HL-60/S4 treated with phorbol 12-myristate 13-acetate at 8.2 ng/mL for 4 days and 3 days (cell line): ENCODE data around the gene ATP8A2.

ENCODE experiments used
- in situ Hi-C: fragments of 300-500 bp; cut with MboI; formaldehyde crosslinking; loops from 2 replicates; pipeline ENCODE4 v1.15.0; 2022; ENCODE audit warnings: low sequenced_read_pairs

Gene ATP8A2

GRCh38 chr13:25380741-25381324 is 9.1 kb downstream of the ATP8A2 start:
- in situ Hi-C loops: no loop called here

DNA sequence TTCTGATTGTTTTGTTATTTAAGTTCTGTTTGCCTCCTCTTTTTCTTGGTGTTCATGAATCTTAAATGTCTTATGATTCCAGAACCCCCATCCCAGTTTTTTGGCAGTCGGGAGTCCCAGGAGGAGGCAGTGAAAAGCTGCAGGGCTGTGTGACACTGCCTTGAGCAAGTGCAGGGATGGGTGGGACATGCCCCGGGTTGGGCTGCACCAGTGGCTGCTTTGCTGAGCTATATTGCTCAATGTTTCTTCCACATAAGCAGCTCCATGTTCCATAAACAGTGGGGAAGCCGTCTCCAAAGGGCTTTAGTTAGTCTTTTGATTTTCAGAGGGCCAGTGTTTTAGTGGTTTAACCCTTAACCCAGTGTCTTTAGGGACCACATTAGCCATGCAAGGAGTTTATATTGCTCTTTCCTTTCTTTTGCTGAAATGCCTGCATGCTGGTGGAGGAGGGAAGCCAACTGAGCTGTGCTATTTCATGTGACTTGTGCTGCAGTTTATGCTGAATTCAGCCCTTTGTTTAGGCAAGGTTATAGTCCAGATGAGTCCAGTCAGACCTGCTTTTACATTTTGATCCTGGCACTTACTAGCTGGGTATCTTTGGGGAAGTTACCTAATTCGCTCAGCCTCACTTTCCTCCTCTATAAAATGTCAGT is 13.1 kb downstream of the ATP8A2 start:
- in situ Hi-C loops: no loop called here

DNA sequence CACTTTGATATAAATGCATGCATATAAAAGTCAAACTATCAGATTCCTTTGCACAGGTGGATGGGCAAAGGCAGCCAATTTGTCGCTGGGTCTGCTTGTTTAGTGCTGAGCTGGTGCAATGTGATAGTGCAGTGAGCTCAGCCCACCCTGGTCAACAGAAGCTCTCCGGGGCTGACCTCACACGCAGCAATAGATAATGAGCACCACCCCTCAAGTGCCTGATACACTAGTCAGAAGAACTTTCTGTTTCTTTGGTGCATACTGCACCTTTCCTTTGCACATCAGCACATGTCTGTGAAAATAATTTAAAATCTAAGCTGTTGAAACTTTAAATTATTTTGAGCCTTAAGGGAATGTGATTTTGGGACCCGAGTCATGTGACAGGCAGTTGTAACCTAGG is 20.2 kb downstream of the ATP8A2 start:
- in situ Hi-C loops: no loop called here

GRCh38 chr13:25394402-25395060 is 22.8 kb downstream of the ATP8A2 start:
- in situ Hi-C loops: no loop called here

GRCh38 chr13:25397763-25398162 is 26.0 kb downstream of the ATP8A2 start:
- in situ Hi-C loops: no loop called here

DNA sequence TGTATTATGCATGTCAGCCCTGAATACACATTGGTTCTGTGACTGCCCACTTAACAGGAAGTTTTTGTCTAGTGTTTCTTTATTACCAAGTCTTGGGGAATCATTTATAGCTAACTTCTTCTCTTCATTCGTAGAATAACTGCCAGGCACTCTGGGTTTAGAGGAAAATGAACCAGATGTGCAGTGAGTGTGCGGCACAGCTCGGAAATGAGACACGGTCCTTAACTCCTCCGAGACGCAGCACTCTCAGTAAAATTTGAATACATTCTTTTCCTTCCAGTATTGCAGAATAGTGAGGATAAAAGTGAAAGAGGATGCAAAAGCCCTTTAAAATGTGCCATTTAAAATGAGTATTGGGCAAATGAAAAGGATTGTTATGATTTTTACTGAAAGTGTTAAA is 29.2 kb downstream of the ATP8A2 start:
- in situ Hi-C loops: no loop called here

DNA sequence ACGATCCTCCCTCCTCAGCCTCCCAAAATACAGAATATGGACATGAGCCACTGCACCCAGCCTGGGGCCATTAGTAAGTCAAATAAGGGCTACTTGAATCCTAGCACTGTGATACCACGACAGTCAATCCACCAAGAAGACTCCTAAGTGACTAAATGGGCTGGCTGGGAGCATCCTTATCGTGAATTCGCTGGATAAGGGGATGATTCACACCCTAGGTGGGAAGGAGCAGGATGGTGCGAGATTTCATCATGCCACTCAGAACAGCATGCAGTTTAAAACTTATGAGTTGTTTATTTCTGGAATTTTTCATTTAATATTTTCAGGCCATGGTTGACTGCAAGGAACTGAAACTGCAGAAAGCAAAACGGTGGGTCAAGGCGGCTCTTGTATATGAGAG is 30.2 kb downstream of the ATP8A2 start:
- in situ Hi-C loops: no loop called here

DNA sequence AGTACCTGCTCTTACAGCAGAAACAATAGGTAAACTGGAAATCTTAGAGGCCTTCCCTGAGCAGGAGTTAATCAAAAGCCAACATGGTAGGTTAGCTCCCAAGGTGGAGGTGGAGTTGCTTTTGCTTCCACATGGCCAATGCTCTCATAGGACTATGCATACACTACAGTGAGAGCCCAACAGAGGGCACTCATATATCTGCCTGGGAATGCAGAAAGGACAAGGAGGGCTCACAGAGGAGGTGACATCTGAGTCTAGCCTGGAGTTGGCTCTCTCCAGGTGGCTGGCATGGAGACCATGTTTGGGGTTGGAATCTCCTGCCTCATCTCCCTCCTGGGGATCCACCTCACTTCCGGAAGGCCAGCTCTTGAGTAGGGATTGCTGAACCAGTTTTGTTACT is 34.6 kb downstream of the ATP8A2 start:
- in situ Hi-C loops: no loop called here

DNA sequence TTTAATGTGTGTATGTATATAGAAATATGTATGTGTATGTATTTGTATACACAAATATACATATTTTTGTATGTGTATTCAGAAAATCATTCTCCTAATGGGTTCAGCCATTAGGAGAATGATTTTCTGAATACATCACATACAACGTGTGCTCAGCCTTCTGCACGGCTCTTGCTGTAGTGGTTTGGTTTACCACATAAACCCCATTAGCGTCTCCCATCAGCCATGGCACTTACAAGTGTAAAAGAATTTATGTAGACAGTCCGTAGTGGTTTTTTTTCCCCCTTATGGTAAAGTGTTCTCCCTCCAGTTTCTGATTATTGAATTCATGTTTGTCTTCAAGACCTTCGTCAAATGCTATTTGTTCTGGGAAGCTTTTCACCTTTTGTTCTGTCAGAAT is 38.2 kb downstream of the ATP8A2 start:
- in situ Hi-C loops: no loop called here

GRCh38 chr13:25415241-25415640 is 43.5 kb downstream of the ATP8A2 start:
- in situ Hi-C loops: no loop called here

- in situ Hi-C loops: no loop called here
These were observed 45.8 kb downstream of the ATP8A2 start for GRCh38 chr13:25417535-25417934.

DNA sequence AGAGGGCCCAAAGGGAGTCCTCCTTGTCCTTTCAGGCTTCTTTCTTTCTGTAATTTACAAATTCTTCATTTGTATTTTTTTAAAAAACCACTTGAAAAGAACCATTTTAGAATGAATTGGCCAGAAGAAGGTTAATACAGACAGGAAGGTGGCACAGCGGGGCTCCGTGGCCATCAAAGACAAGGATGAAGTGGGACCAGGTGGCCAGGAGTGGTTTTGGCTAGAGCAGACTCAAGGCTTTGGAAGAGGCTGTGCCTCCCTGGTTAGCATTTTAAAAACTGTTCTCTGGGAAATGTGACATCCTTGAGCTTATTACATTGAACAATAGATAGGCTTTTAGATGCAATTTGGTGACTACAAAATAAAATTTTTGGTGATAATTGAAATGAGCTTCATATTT is 48.4 kb downstream of the ATP8A2 start:
- in situ Hi-C loops: no loop called here

GRCh38 chr13:25421612-25422011 is 49.8 kb downstream of the ATP8A2 start:
- in situ Hi-C loops: no loop called here

GRCh38 chr13:25422153-25422552 is 50.4 kb downstream of the ATP8A2 start:
- in situ Hi-C loops: no loop called here

- in situ Hi-C loops: no loop called here
These were observed 52.1 kb downstream of the ATP8A2 start for GRCh38 chr13:25423831-25424230.

DNA sequence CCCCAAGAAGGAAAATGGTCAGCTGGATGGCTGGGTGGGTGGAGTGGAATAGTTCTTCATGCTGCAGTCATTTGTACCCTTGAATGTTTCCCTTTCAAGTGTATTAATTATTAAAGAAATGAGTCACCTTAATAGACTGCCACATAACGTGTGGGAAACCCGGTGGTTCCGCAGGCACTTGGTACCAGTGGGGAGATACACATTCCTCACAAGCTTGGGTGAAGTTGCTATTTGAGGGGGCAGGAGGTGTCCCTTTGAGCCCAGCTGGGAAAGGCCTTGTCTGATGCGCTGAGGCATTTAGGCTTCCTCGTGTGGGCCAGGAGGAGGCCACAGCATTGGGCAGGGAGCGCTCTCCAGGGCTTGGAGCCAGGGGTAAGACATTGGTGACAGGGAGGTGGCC is 57.7 kb downstream of the ATP8A2 start:
- in situ Hi-C loops: no loop called here

DNA sequence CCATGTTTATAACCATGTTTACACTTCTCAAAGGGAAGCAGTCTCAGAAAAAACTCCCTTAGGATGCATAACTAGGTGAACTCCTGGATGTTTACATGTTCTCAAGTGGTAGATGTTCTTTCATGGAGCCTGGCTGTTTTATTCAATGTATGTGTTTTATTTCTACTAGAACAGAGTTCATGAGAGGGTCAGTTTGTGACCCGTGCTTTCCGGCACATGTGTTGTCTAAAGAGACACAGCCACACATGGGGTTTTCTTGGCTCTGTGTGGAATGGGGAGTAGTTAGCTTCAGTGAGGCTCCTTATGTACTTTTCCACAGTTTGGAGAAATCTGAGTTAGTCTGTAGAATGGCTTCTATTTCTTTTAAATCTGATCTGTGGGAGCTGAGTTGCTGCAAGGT is 60.9 kb downstream of the ATP8A2 start:
- in situ Hi-C loops: no loop called here

DNA sequence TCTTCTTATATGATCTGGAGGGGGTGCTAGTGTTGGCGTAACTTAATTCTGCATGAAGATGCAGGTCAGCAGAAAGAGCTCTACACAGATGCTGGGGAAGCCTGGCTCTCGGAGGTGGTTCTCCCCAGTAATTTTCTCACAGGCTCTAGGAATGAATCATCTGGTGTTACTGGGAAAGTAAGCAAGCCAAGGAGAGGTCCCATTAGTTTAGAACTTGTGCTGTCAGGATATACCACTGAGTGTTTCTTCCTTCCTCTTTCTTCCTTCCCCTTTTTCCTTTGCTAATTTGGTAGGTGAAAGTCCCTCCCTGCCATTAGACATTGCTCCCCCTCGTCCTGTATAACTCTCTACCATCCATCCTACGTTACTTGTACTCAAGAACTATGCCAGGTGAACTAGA is 68.3 kb downstream of the ATP8A2 start:
- in situ Hi-C loops: no loop called here

DNA sequence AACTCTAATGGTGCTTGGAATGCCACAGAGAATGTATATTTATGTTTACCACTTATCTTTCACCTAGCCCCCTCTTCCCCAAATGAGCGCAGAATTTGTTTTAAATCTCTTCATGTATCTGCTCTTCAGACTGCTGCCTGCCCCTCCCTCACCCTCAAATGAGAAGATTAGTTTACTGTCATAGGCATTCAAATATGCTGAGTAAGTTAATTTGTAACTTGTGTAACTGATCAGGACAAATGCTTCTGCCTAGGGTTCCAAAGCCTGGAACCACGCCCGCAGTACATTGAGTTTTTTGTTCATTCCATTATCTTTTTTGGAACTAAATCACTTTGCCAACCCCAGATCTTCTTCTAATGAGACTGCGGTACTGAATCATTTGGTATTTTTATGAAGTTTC is 74.5 kb downstream of the ATP8A2 start:
- in situ Hi-C loops: no loop called here

DNA sequence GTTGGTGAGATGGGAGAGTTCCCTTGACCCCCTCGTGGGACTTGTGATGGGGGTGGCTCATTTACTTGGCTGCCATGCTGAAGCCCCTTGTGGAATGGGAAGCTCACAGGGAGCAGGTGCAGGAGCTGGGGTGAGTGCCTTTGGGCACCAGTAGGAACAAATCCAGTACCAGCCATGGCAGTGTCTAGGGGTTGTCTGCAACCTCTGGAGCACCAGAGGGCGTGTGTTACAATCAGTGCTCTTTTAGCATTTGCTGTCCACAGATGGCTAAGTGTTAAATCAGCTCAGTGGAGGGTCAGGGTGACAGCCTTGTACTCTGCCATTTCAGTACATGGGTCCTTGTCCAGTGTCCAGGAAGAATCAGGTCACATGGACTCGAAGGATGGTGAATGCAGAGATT is 75.6 kb downstream of the ATP8A2 start:
- in situ Hi-C loops: no loop called here

GRCh38 chr13:25453850-25454365 is 82.1 kb downstream of the ATP8A2 start:
- in situ Hi-C loops: no loop called here

DNA sequence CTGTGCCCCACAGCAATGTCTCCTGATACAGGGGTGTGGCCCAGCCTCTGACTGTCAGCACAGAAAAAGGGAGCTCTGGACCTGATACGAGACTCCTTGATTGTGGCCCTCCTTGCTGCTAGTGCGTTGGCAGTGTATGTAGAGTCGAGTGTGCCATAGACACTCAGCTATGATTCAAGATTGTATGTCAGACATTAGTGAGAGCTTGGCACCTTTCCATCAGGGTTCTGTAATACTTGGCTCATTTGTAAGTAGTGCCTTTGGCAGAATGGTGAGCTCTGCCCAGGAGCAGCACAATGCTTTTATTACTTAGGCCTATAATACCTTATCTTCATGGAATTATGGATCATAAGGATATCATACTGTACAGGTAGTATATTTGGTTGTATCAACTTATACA is 83.4 kb downstream of the ATP8A2 start:
- in situ Hi-C loops: no loop called here
